Measurements from ENCODE around the gene OTOA.
"Not testable (repeated sequence)": the region's sequence is repeated elsewhere in the genome, so short reads cannot be mapped to it uniquely, and the experiment has no call there.

Gene OTOA

GRCh38 chr16:21641916-21642315, 21.9 kb upstream of the OTOA start:
- no peak for DNase-seq (ENCODE audit: low spot score)

- no peak for DNase-seq (ENCODE audit: low spot score)
These were observed 20.9 kb upstream of the OTOA start for GRCh38 chr16:21642861-21643260.

- DNase-seq (ENCODE audit: low spot score) = no peak
These were observed 20.0 kb upstream of the OTOA start for GRCh38 chr16:21643785-21644184.

- no peak for DNase-seq (ENCODE audit: low spot score)
These were observed 19.1 kb upstream of the OTOA start for GRCh38 chr16:21644674-21645073.

GRCh38 chr16:21645261-21645721, 18.5 kb upstream of the OTOA start:
- DNase-seq (ENCODE audit: low spot score) = no peak

GRCh38 chr16:21646091-21646490, 17.7 kb upstream of the OTOA start:
- no peak for DNase-seq (ENCODE audit: low spot score)

- DNase-seq (ENCODE audit: low spot score) = no peak
These were observed 16.8 kb upstream of the OTOA start for GRCh38 chr16:21646721-21647561.

GRCh38 chr16:21647562-21648164, 16.1 kb upstream of the OTOA start:
- DNase-seq (ENCODE audit: low spot score) = no peak

- DNase-seq (ENCODE audit: low spot score) = not testable (repeated sequence)
These were observed 13.9 kb upstream of the OTOA start for GRCh38 chr16:21649826-21650406.

- DNase-seq (ENCODE audit: low spot score) = no peak
These were observed 13.2 kb upstream of the OTOA start for GRCh38 chr16:21650521-21650920.

- DNase-seq (ENCODE audit: low spot score) = no peak
These were observed 12.3 kb upstream of the OTOA start for GRCh38 chr16:21651515-21651914.

GRCh38 chr16:21652453-21652852, 11.3 kb upstream of the OTOA start, which contains the start of gene IGSF6:
IGSF6 (minus strand) TSS chr16:21652608; CDS start chr16:21652598, 10 bp downstream.
- DNase-seq (ENCODE audit: low spot score) = no peak

GRCh38 chr16:21653571-21653970, 10.2 kb upstream of the OTOA start:
- no peak for DNase-seq (ENCODE audit: low spot score)

- no peak for DNase-seq (ENCODE audit: low spot score)
These were observed 9.3 kb upstream of the OTOA start for GRCh38 chr16:21654466-21654865.

- no peak for DNase-seq (ENCODE audit: low spot score)
These were observed 8.9 kb upstream of the OTOA start for GRCh38 chr16:21654881-21655280.

GRCh38 chr16:21656795-21657768, 6.7 kb upstream of the OTOA start:
- DNase-seq (ENCODE audit: low spot score) = peak; percentile 75

GRCh38 chr16:21659124-21659523, 4.6 kb upstream of the OTOA start:
- DNase-seq (ENCODE audit: low spot score) = no peak

GRCh38 chr16:21664801-21665492, 1.2 kb downstream of the OTOA start:
- DNase-seq (ENCODE audit: low spot score) = no peak

- DNase-seq (ENCODE audit: low spot score) = no peak
These were observed 3.0 kb downstream of the OTOA start for GRCh38 chr16:21666772-21667171.

- no peak for DNase-seq (ENCODE audit: low spot score)
These were observed 3.8 kb downstream of the OTOA start for GRCh38 chr16:21667575-21667974.

- no peak for DNase-seq (ENCODE audit: low spot score)
These were observed 9.7 kb downstream of the OTOA start for GRCh38 chr16:21673469-21673868.

Data from AG08395 (cell line).